Measurements from ENCODE around the gene PEPD. TPM values are rescaled to one million over a fixed set of nuclear protein-coding genes. Genes with fewer than 3 reads are reported as not detected.
A peak's percentile ranks its signal among the peaks of the same experiment; 100 is the strongest.

The PEPD gene
- total RNA-seq, 1 donor from 2014 or later = 49.7 TPM

DNA sequence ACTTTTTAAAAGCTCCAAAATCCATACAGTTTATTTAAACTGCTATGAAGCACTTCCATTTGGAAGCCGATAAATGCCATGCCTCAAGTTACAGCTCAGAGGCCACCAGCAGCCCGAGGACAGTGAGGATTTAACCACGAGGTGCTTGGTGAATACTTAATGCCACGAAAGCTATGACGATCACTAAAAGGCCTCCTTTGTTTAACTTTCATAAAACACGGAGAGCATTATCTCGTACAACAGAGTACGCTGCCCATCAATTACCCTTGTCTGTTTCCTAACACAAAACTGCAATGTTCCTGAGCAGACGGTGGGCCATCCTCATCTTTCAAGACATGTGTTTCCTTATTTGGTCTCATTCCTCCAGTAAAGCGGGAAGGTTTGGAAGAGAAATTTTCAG lies 58.4 kb downstream of the PEPD start:
- TF ChIP-seq, protein P1, sequence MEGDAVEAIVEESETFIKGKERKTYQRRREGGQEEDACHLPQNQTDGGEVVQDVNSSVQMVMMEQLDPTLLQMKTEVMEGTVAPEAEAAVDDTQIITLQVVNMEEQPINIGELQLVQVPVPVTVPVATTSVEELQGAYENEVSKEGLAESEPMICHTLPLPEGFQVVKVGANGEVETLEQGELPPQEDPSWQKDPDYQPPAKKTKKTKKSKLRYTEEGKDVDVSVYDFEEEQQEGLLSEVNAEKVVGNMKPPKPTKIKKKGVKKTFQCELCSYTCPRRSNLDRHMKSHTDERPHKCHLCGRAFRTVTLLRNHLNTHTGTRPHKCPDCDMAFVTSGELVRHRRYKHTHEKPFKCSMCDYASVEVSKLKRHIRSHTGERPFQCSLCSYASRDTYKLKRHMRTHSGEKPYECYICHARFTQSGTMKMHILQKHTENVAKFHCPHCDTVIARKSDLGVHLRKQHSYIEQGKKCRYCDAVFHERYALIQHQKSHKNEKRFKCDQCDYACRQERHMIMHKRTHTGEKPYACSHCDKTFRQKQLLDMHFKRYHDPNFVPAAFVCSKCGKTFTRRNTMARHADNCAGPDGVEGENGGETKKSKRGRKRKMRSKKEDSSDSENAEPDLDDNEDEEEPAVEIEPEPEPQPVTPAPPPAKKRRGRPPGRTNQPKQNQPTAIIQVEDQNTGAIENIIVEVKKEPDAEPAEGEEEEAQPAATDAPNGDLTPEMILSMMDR (IDR thresholded peaks at IDR 0.05; ENCODE audit: unreplicated experiment) = no peak
- DNase-seq (ENCODE audit: low spot score in 2 of 2, unreplicated experiment in 2 of 2) = no peak
- Mint-ChIP-seq H3K36me3 (peaks cover 6% of the 10 kb centered on the region), H3K9me3 (peaks cover 7% of the 10 kb centered on the region), H3K4me3 (no peak overlapping the region), H3K27me3 (ENCODE audit: low read depth) (no peaks in the 10 kb centered on the region), H3K27ac (peak overlapping the region; percentile 18), H3K4me1 (peaks cover 38% of the 10 kb centered on the region)

DNA sequence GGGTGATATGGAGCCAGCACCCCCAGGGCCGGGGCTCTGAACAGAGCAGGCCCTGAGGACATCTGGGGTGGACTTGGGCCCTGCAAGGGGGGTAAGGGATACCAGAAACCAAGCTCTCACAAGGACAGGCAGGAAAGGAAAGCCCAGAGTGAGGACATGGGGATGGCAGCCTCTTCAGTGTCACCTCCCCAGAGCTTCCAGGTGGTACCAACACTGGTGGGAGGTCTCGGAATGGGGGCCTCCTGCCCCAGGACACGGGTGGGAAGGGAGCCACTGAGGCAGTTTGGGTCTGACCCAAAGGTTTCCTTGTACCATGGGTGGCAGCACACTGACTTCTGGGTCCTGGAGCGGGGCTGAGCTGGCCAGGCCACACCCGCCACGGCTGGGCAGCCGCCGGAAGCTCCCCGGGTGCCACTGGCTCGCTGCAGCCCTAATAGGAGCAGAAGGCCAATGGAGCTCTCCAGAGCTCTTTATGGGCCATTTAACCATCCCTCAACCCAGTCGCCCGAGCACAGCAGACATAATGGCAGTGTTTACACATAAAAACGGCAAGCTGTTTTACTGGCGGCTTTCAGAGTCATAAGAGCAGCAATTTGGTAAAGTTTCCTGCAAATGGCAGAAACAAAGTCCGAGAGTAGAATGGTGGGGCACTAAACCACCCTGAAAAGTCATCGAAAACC lies 59.3 kb downstream of the PEPD start:
- H3K27ac Mint-ChIP-seq = no peak overlapping the region
- TF ChIP-seq, protein P1 (IDR thresholded peaks at IDR 0.05; ENCODE audit: unreplicated experiment) = no peak
- H3K36me3 Mint-ChIP-seq = peaks cover 6% of the 10 kb centered on the region
- no peak for DNase-seq (ENCODE audit: low spot score in 2 of 2, unreplicated experiment in 2 of 2)
- peaks cover 28% of the 10 kb centered on the region for H3K4me1 Mint-ChIP-seq
- H3K27me3 Mint-ChIP-seq (ENCODE audit: low read depth) = no peaks in the 10 kb centered on the region
- H3K9me3 Mint-ChIP-seq = peaks cover 7% of the 10 kb centered on the region
- no peak overlapping the region for H3K4me3 Mint-ChIP-seq

GRCh38 chr19:33461256-33462111 lies 60.1 kb downstream of the PEPD start:
- Mint-ChIP-seq H3K9me3 (peaks cover 7% of the 10 kb centered on the region), H3K4me3 (no peak overlapping the region), H3K4me1 (peaks cover 26% of the 10 kb centered on the region), H3K27ac (no peak overlapping the region), H3K36me3 (peaks cover 6% of the 10 kb centered on the region), H3K27me3 (ENCODE audit: low read depth) (no peaks in the 10 kb centered on the region)
- TF ChIP-seq, protein P1 (IDR thresholded peaks at IDR 0.05; ENCODE audit: unreplicated experiment) = no peak
- DNase-seq (ENCODE audit: low spot score in 2 of 2, unreplicated experiment in 2 of 2) = no peak

GRCh38 chr19:33460221-33460908 lies 61.2 kb downstream of the PEPD start:
- DNase-seq (ENCODE audit: low spot score in 2 of 2, unreplicated experiment in 2 of 2) = no peak
- Mint-ChIP-seq H3K4me3 (no peak overlapping the region), H3K36me3 (peaks cover 3% of the 10 kb centered on the region), H3K9me3 (no peaks in the 10 kb centered on the region), H3K27me3 (ENCODE audit: low read depth) (no peaks in the 10 kb centered on the region), H3K27ac (peak overlapping the region; percentile 39), H3K4me1 (peaks cover 16% of the 10 kb centered on the region)
- TF ChIP-seq, protein P1 (IDR thresholded peaks at IDR 0.05; ENCODE audit: unreplicated experiment) = no peak

DNA sequence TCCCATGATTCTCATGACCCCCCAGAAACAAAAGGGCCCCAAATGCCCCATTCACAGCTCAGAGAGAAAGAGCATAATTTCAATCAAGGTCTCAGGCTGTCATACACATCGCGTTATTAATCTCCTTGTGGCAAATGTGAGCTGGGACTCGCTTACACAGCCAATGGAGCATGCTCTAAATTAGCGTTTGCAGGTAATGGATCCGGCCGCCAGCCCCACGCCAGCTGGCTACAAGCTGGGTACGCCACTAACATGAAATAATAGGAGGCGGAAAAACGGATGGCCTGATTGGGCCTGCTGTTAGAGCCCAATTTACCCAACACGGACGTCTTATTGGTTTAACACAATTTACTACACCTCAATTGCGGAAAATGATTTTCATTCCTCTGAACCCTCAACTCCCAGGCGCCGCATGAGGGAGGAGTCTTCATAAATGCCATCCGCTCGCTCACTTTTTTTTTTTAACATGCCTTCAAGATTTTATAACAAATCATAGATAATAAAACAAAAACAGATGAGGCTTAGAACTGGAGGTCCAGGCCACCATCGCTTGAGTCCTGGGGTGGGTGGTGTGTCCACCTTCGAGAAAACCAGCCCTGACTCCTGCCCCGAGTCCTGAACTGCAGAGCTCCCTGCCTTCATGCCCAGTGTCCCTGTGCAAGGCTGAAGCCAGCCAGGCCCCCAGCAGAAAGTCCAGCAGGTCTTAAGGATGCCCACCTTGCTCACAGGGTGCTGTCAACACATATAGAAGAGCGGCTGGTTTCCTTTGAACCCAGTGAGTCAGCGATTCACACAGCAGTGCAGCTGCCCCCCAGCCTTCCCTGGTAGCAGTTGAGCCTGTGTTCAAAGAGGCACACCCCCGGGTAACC lies 62.1 kb downstream of the PEPD start:
- H3K36me3 Mint-ChIP-seq = peaks cover 3% of the 10 kb centered on the region
- TF ChIP-seq, protein P1 (IDR thresholded peaks at IDR 0.05; ENCODE audit: unreplicated experiment) = no peak
- no peak for DNase-seq (ENCODE audit: low spot score in 2 of 2, unreplicated experiment in 2 of 2)
- no peaks in the 10 kb centered on the region for H3K27me3 Mint-ChIP-seq (ENCODE audit: low read depth)
- no peak overlapping the region for H3K27ac Mint-ChIP-seq
- peaks cover 16% of the 10 kb centered on the region for H3K4me1 Mint-ChIP-seq
- no peaks in the 10 kb centered on the region for H3K9me3 Mint-ChIP-seq
- H3K4me3 Mint-ChIP-seq = no peak overlapping the region
